ENCODE results near the gene OR2AT4.

GRCh38 chr11:75063741-75064314 is 32.8 kb downstream of the OR2AT4 start:
- TF ChIP-seq CTCF (IDR thresholded peaks at IDR 0.05 in 8 of 11, conservative IDR thresholded peaks at IDR 0.05 in 3 of 11) (no peak), POLR2A (IDR thresholded peaks at IDR 0.05) (no peak), POLR2AphosphoS5 (IDR thresholded peaks at IDR 0.05) (no peak)
